ENCODE data around the gene TRIM40.

The TRIM40 gene

DNA sequence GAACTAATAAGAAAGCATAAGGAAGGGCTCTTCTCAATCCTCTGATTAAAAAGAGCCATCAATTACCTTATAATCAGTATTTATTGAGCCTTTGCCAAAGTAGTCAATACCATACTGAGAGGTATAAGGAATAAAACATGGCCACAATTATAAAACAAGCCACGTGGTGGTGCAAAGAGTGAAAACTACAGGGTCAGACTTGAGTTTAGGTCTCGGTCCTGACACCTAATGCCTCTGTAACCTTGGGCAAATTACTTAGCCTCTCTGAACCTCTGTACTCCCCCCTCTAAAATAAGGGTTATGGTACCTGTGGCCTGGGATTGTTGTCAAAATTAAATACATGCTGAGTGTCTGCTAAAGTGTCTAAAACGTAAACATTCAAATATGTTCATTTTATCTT is 13.3 kb downstream of the TRIM40 start:
- DNase-seq (ENCODE audit: low read depth) = no peak

DNA sequence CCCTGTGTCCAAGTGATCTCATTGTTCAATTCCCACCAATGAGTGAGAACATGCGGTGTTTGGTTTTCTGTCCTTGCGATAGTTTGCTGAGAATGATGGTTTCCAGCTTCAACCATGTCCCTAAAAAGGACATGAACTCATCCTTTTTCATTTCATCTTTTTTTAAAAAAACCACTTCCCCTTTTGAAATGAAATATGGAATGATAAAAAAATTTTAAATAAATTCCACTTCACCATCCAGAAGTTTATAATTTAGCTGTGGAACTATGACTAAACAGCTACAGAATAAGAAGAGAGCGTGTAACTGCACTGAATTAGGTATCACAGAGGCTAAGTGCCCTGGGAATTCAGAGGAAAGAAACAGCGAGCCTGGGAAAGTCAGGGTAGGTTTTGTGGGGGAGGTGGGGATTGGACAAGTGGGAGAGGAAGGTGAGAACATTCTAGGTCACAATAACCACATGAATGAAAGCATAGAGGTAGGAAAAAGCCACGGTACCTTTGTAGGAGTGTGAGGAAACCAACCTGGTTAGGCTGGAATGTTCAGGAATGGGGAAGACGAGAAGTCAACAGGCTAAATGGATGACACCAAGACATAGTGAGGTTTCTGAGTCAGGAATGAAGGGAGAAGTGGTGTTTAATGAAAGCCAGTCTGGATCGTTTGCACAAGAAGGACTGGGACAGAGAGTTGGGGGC is 14.1 kb downstream of the TRIM40 start:
- no peak for DNase-seq (ENCODE audit: low read depth)

DNA sequence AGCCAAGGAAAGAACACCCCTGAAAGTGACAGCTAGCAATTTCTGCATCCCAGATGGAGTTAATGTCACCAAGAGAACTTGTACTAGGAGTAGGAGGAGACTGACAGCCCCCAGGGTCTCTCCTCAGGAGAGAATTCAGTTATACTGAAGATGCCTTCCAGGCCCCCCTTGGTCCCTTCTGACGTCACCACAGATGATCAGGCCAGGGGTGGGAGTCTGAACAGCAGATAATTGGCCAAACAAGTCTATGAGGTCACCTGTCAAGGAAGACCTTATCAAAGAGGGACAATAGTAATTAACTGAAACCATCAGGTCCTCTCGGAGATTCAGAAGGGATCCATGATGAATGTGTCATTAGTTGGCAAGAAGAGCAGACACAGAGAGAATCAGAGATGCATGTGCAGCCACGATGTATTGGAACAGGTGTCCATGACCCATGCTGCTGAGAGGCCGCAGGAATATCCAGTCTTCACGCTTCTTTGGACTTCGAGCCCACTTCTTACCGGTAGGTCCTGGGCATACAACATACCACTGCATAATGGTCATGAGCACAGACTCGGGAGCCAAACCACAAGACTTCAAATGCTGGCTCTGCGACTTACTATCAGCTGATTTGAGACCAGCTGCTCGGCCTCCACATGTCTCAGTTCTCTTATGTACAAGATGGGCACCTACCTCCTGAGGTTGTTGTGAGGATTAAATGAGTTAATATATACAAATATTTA is 14.9 kb downstream of the TRIM40 start:
- no peak for DNase-seq (ENCODE audit: low read depth)

DNA sequence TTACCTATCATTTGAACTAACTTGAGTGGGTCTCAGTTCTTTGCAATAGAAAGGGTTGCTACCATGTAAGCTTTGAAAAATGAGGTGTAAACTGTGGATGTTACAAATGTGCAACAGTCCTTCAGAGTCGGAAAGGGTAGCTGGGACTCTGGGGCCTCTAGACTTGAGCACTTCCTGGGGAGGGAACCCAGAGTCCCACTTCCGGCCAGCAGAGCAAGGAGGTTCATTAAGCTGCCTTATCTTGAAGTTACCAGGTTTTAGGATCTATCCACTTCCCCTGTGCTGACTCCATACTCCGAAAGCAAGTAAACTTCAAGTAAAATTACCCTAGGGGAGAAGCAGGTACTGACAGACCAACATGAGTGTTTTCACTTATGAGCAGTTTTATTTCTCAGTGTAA is 15.6 kb downstream of the TRIM40 start:
- DNase-seq (ENCODE audit: low read depth) = no peak

DNA sequence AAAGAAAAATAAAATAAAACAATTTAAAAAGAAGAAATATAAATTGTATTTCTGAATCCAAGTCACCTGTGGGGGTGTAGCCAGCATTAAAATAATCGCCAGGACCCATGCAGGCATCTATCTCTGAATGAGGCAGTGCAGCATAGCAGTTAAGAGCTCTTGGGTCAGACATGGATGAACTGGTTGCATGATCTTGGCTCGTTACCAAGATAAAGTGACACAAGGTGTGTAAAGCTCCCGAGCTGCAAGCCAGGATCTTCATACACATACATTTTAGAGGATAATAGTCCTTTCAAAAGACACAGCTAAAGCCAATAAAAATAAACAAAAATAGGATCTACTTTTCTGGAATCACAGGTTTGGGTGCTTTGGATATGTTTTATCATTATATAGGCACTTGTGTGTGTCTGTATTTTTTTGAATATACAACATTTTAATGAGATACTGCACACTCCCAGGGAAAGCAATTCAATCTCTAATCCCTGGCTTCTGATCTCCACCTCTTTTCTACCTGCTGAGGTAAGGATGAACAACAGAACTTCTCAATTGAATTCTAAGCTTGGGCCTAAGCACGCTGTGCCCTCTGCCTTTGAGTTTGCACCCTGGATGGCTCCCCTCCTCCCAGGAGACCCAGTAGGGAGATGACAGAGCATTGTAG is 16.2 kb downstream of the TRIM40 start:
- DNase-seq (ENCODE audit: low read depth) = no peak

DNA sequence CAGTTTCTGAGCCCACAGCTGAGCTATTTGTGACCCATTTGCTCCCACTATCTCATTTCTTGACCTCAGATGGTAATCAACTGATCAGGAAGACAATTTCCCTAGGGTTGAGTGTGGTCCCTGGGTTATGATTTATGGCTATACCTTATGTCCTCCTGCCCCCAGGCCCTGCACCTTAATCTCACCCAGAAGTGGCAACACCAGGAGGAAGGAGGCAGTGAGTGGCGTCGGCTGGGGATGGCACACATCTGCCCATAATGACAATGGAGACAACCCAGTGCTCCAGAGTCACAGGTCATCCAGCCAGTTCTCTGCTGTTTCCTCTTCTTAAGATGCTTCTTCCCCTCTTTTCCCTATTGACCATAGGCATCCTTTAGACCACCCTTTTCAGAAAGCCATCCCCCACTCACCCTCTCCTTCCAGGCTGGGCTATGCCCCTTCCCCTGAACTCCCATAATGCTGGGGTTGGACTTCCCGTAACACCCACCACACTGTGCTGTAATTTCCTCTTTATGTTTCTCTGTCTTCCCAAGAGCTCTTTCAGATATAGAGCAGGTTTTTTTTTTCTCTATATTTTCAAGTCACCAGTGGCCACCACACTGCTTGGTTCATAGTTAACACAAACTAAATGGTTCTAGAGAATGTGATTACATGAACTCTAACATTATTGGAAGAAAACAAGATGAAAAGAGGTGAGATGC is 17.1 kb downstream of the TRIM40 start:
- no peak for DNase-seq (ENCODE audit: low read depth)

DNA sequence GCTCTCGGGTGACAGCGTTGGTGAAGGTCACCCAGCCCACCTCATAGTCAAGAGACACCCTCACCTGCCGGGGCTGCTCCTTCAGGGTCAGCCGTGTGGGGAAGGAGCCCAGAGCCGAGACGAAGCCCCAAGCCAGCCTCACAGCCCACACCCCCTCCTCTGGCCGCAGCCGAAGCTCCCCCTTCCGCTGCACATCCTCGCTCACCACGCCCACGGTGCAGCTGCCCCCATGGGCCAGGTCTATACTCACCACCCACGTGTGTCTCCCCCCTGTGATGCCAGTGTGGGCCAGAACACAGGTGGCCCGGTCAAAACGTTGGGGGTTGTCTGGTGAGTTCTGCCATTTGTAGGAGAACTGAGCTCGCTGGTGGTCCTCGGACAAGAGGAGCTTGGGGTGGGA is 18.1 kb downstream of the TRIM40 start:
- no peak for DNase-seq (ENCODE audit: low read depth)

DNA sequence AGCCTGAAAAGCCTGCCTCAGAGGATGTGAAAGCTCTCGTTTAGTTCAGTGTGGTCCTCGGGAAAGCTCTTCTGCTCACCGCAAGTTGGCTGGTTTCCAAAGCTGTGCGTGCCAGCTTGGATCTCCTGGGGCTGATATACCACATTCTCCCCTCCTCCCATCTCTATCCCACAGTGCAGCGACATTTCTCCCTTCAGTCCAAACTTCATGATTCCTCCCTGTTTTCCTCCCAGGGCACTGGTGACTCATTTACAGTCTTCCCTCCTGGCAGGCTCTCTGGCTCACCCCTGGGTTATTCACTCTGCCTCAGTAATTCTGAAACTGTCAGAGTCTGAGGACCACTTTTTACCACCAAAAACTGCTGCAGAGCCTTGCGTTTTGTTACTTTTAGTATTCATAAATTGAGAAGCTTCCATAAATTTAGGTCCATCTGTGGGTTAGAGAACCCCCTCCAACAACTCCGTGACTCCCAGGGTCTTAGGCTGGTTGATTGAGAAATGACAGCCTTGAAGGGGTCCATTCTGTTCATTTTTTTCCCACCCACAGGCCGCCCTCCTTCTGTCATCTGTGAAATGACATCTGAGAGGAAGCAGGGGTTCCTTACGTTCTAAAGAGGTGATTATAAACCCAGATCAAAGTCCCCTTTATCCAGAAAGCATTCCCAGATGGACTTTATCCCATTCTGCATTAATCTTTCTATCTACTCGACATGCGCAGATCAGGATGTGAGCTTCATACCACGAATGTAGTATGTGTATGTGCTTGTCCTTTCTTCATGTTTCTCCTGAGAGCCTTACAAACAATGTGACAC is 19.0 kb downstream of the TRIM40 start:
- no peak for DNase-seq (ENCODE audit: low read depth)

DNA sequence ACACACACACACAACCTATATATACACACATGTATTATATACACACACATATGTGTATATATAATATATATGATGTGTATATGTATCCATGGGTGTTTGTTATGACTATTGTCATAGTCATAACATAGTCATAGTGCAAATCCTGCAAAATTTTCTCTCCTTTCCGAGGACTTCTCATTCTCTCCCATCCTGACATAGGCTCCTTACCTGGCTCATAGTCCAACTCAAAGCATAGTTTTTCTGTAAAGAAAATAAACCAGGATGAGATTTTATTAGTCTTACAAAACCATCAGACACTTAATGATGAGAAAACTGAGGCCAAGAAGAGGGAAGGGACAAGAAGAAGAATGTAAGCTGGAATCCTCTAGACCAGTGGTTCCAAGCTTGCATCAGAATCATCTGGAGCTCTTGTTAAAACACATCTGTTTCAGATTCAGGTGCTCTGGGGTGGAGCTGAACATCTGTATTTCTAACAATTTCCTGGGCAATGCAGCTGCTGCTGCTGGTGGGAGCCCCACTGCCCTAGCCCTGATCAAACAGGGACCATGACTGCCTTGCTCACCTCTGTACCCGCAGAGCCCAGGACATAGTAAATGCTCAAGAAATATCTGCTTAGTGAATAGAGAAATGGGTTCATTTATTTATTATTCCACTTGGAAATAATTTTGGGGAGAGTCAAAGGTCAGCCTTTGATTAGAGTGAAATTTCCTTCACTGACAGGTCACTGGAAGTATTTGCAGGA is 19.8 kb downstream of the TRIM40 start:
- no peak for DNase-seq (ENCODE audit: low read depth)

DNA sequence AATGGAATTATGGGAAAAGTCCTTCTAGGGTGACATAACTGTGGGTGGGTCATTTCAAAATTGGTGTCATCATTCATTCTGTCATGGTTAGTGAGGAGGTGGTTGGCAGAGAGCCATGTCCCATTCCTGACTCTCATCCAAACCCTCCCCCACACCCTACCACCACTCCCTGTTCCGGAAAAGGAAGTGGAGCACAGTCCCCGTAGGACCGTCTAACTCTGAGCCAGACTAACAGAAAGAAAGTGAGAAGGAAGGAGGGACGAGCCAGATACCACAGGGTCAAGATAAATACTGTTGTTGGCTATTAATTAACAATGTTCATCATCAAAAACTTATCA is 20.3 kb downstream of the TRIM40 start:
- DNase-seq (ENCODE audit: low read depth) = no peak

DNA sequence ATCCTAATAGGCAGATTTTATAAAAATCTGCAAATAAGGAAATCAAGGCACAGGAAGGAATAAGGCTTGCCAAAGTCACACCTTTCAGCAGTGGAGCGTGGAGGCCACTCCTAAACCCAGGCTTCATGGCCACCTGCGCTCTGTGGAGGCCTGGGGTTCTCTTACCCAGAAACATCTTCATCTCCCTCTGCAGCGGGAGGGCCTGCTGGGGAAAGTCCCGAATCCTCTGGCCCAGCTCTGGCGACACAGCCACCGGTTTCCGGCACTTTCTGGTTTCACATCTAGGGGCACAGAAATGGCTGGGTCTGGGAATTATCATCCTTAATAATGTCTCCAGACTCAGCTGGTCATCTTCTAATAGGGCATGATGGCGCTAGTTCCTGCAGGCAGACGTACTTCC is 20.8 kb downstream of the TRIM40 start:
- no peak for DNase-seq (ENCODE audit: low read depth)

DNA sequence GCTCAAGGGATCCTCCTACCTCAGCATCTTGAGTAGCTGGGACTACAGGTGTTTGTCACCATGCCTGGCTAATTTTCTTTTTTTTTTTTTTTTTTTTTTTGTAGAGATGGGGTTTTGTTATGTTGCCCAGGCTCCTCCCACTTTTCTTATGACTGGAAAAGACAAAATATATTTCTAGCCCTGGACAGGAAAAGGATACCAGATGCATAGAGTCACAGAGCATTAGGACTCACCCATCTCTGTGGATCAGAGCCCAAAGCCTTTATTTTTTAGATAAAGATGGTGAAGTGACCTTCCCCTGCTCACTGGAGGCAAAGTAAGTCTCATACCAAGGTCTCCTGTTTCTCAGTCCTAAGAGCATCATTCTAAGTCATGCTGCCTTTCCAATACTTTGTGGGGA is 21.6 kb downstream of the TRIM40 start:
- DNase-seq (ENCODE audit: low read depth) = no peak

DNA sequence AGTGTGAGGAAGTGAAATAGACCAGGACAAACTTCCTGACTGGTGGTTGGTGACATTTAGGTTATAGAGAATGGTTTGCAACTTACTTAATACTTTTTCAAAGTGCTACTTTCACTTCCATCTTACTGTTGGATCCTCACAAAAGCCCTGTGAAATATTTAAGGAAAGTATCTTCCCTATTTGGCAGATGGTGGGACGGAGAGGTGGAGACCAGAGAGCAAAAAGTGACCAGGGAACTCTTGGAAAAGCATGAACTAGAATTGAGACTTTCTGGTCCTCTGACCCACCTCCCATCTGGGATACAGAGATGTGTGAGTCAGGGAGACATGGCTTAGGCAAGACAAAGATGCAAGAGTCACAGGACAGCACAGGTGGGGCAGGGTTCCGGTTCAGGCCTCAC is 22.1 kb downstream of the TRIM40 start:
- no peak for DNase-seq (ENCODE audit: low read depth)

DNA sequence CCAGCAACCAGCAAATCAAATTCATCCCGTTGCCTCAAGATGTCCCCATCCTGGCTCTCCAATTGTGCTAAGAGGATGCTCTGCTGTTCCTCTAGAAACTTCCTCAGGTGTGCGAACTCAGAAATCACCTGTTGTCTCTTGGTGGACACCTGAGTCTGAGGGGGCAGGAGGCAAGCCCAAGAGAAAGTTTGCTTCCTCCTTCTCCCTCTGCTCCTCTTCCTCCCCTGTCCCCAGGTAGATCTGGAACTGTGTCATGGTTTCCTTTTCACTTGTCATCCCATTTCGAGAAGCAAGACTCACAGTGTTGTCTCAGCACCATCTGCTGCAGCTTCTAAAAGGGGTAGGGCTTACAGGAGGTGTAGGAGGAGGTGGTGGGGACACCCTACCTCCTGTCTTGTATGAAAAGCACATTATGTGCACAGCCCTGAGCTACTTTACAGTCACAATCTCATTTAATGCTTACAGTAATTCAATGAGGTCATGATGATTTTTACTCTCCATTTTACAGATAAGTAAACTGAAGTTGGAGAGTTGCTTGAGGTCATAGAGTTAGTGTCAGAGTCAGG is 22.6 kb downstream of the TRIM40 start:
- no peak for DNase-seq (ENCODE audit: low read depth)

DNA sequence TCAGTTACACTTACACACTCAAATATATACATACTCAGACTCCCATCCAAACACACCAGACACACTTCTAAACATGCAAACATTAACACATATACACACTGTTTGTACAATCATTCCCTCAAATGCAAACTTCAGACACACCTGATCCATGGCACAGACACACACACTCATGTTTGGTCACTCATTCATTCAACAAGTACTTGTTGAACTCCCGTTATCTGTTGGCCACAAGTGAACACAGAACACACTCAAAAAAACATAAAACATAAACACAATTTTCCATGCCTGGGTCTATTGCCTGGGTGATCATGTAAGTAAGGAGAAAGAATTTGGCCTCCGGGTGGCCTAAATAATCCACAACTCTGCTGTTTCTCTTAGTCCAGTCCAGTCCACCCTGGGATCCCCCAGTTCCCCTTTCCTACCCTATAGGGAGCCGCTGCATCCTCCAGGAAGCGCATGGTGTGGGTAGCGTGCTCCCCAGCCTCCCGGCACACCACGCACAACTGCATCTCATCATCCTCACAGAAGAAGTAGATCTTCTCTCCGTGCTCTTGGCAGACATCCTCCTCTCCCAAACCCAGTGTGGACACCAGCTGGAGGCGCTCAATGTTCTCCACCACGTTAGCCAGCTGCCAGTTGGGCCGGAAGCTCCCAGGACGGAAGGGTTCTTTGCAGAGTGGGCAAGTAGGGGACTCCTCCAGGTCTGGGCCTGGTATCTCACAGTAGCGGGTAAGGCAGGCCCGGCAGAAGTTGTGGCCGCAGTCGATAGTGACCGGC is 24.3 kb downstream of the TRIM40 start:
- no peak for DNase-seq (ENCODE audit: low read depth)

DNA sequence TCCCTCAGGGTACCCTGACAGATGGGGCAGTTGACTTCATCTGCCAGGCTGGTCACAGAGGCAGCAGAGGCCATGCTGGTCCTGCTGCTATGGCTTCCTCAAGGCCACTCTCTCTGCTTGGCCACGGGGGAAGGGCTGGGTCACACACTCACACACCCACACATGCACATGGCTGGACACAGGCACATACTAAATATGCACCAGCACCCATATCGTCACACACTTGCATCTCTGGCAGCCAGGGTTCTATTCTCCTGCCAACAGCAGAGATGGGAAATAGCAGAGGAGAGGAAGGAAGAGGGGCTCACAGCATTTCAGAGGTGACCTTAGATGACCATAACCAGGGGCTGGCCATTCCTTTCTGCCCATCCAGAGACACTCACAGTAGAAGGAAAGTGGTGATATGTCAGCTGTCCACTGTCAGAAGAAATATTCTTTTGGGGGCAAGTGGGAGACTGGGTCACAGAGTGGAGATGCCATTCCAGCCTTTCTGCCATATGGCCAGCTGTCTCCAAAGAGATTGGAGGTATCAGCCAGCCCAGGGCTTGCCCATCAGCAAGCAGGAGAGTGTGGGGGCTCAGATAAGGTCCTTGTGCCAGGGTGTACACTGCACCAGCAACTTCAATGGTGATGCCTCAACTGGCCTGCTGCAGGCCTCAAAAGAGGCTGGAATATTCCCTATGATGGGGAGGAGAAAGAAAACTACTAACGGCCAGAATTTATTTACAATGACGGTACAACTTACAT is 25.0 kb downstream of the TRIM40 start, which contains the start of gene TRIM10:
Gene TRIM10 (minus strand): TSS at position 427 of the 747 bp plus-strand sequence. CDS start 353 bp downstream, at position 74.
- DNase-seq (ENCODE audit: low read depth) = no peak

DNA sequence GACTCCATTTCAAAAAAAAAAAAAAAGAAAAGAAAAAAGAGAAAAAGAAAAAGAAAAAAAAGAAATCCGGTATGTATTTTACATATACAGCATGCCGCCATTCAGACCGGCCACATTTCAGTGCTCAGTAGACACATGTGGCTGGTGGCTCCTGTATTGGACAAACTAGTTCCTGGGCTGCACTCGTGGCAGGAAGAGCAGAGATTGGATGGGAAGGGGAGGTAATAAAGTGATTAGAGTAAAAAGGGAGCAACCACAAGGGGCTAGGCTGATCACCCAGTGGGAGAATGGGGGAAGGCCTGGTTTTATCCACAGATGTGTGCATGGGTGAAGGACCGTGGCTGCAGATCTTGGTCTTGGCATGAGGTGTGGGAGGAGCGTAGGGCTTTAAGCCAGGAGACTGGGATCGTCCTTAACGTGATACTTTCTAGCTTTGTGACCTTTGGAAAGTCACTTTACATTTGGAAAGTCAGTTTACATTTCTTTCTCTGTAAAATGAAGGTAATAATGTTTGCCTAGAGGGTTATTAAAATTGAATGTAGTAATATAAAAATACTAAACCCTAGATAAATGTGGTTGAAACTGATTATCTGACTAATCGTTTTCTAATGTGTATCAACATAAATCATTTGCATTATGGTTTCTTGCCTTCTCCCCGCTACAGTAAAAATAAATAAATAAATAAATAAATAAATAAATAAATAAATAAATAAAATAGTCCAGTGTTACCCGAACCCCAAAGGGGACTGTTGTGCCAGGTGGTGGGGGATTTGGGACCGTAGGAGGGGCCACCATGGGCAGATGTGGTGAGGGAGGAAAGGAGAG is 26.5 kb downstream of the TRIM40 start:
- DNase-seq (ENCODE audit: low read depth) = no peak
